WERI-Rb-1 (cell line): ENCODE results near the gene MS4A3.
"Not testable (repeated sequence)": the region's sequence is repeated elsewhere in the genome, so short reads cannot be mapped to it uniquely, and the experiment has no call there.

Source experiments
- DNase-seq: peaks from one replicate; pipeline ENCODE4 v3.0.0-alpha.2; 2020
- H3K27ac ChIP-seq: fragments of 250-450 bp; sonication (Bioruptor Pico); 2 replicates; pipeline ENCODE4 v1.5.1; 2020; ENCODE audit warnings: mild to moderate bottlenecking, moderate library complexity
- H3K27me3 ChIP-seq: fragments of 250-450 bp; sonication (Bioruptor Pico); 2 replicates; pipeline ENCODE4 v1.5.1; 2021; ENCODE audit warnings: mild to moderate bottlenecking, low read depth, moderate library complexity; ENCODE audit not compliant: insufficient read depth, severe bottlenecking
- H3K36me3 ChIP-seq: fragments of 250-450 bp; sonication (Bioruptor Pico); 2 replicates; pipeline ENCODE4 v1.5.1; 2020; ENCODE audit warnings: mild to moderate bottlenecking, moderate library complexity
- H3K4me3 ChIP-seq: 2 replicates; pipeline ENCODE4 v1.5.1; 2011; ENCODE audit warnings: low read depth, mild to moderate bottlenecking, control low read depth, low read length
- H3K9me3 ChIP-seq: fragments of 250-450 bp; sonication (Bioruptor Pico); 2 replicates; pipeline ENCODE4 v1.5.1; 2021; ENCODE audit warnings: mild to moderate bottlenecking, moderate library complexity; ENCODE audit not compliant: severe bottlenecking
- CTCF ChIP-seq: IDR thresholded peaks from 2 replicates; pipeline ENCODE4 v1.5.1; 2011; ENCODE audit warnings: low read depth, mild to moderate bottlenecking, control low read depth, inconsistent platforms, low read length

The MS4A3 gene

GRCh38 chr11:60059052-60059451 is 2.6 kb downstream of the MS4A3 start:
- H3K27me3 ChIP-seq, result no peaks in the 10 kb centered on the region
- no peak overlapping the region for H3K4me3 ChIP-seq
- H3K27ac ChIP-seq, result no peak overlapping the region
- no peak for TF ChIP-seq CTCF
- no peak for DNase-seq
- no peaks in the 10 kb centered on the region for H3K9me3 ChIP-seq
- no peaks in the 10 kb centered on the region for H3K36me3 ChIP-seq

- no peak for DNase-seq
- Histone ChIP-seq H3K36me3 (no peaks in the 10 kb centered on the region), H3K9me3 (no peaks in the 10 kb centered on the region), H3K4me3 (no peak overlapping the region), H3K27ac (no peak overlapping the region), H3K27me3 (no peaks in the 10 kb centered on the region)
- no peak for TF ChIP-seq CTCF
Measured at GRCh38 chr11:60059521-60060240, 3.2 kb downstream of the MS4A3 start.

GRCh38 chr11:60064111-60064510 is 7.6 kb downstream of the MS4A3 start:
- DNase-seq, result no peak
- H3K4me3 ChIP-seq, result no peak overlapping the region
- H3K27ac ChIP-seq, result no peak overlapping the region
- TF ChIP-seq CTCF, result no peak
- no peaks in the 10 kb centered on the region for H3K9me3 ChIP-seq
- H3K36me3 ChIP-seq, result no peaks in the 10 kb centered on the region
- H3K27me3 ChIP-seq, result no peaks in the 10 kb centered on the region

GRCh38 chr11:60065801-60066200 is 9.3 kb downstream of the MS4A3 start:
- Histone ChIP-seq H3K36me3 (no peaks in the 10 kb centered on the region), H3K27me3 (no peaks in the 10 kb centered on the region), H3K4me3 (no peak overlapping the region), H3K9me3 (no peaks in the 10 kb centered on the region), H3K27ac (no peak overlapping the region)
- no peak for DNase-seq
- no peak for TF ChIP-seq CTCF

DNA sequence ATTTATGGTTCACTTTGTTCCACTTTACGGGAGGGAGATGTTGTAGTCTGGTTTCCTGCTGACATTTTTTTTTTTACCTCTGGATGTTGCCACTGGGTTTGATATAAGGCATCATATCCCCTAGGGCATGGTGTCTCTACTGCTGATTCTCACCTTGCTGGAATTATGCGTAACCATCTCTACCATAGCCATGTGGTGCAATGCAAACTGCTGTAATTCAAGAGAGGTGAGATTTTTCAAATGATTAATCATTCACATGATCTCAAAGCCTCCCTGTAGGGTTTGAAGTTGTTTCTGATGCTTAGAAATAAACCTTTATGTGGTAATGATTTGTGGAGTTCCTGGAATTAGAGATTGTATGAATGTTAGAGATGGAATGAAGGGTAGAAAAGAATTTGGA is 13.0 kb downstream of the MS4A3 start:
- H3K4me3 ChIP-seq, result no peak overlapping the region
- no peak overlapping the region for H3K27ac ChIP-seq
- H3K36me3 ChIP-seq, result no peaks in the 10 kb centered on the region
- no peak for DNase-seq
- no peaks in the 10 kb centered on the region for H3K27me3 ChIP-seq
- no peak for TF ChIP-seq CTCF
- H3K9me3 ChIP-seq, result no peaks in the 10 kb centered on the region

DNA sequence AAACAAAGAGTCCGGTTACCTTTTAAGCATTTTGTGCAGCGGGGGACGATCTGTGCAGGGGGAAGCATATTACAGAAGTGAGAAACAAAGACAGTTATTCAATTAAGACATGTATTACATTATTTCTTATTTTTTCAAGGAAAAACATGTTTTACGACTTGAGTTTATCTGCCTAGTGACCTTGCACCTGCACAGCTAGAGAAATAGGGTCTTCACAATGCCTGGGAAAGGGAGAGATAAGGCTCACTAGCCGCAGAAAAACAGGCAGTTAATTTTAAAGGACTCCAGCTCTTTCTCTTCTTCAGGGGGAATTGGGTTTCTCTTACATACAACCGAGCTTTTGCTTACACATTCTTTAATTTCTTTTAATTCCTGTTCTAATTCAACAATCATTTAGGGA is 15.2 kb downstream of the MS4A3 start:
- not testable (repeated sequence) for H3K36me3 ChIP-seq, H3K27me3 ChIP-seq, H3K9me3 ChIP-seq, DNase-seq, H3K4me3 ChIP-seq, H3K27ac ChIP-seq
